ENCODE results near the gene PIGS. TPM values are rescaled to one million over a fixed set of nuclear protein-coding genes. Genes with fewer than 3 reads are reported as not detected.
A peak's percentile ranks its signal among the peaks of the same experiment; 100 is the strongest.

The PIGS gene
- total RNA-seq, 1 donor: 49.9 TPM

DNA sequence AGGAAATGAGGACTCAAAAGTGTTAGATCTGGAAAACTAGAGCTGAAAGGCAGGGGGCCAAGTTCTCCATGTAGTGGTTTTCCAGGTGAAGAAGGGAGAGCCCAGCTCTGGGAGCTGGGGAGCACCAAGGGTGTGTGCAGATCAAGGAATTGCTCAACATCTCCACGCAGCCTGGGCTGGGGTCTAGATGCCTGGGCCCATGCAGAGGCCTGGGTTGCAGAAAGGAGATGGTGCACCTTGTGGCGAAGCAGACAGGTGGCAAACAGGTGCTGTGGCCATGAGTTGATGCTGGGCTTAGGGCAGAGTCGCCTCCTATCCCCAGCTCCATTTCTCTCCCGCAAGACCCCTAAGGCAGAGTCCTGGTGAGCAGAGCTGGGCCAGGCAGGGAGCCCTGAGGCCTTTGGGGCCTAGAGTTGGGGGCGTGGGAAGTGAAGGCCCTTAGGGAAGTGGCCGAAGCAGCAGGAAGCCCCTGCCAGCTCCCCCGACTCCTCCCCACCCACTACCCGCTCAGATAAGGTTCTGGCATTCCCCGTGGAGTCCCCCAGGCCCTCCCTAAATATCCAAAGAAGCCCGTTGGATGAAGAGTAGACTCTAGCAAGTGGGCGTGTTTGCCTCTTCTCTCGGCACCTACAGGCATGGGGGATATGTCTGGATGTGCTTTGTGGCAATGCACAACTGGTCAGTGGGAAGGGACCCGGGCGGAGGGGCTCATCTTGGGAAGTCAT, 64.4 kb downstream of the PIGS start:
- Histone ChIP-seq H3K27me3 (ENCODE audit: insufficient read depth, low read length) (peaks cover 66% of the 10 kb centered on the region), H3K27ac (ENCODE audit: low read depth, low read length) (no peak overlapping the region), H4K20me1 (ENCODE audit: insufficient read depth, low read length) (no peaks in the 10 kb centered on the region), H2AFZ (ENCODE audit: low read length) (no peak overlapping the region), H3K36me3 (ENCODE audit: insufficient read depth, low read length) (no peaks in the 10 kb centered on the region), H3K4me3 (ENCODE audit: insufficient read depth, low read length) (no peak overlapping the region), H3K79me2 (ENCODE audit: insufficient read depth, low read length) (no peaks in the 10 kb centered on the region), H3K4me2 (ENCODE audit: insufficient read depth, low read length) (no peak overlapping the region), H3K9me3 (ENCODE audit: low read depth, low read length) (no peaks in the 10 kb centered on the region), H3K4me1 (ENCODE audit: insufficient read depth, low read length) (no peaks in the 10 kb centered on the region)
- peak; percentile 62 for DNase-seq (ENCODE audit: insufficient read length, low spot score, missing footprints)
- TF ChIP-seq, protein P1, sequence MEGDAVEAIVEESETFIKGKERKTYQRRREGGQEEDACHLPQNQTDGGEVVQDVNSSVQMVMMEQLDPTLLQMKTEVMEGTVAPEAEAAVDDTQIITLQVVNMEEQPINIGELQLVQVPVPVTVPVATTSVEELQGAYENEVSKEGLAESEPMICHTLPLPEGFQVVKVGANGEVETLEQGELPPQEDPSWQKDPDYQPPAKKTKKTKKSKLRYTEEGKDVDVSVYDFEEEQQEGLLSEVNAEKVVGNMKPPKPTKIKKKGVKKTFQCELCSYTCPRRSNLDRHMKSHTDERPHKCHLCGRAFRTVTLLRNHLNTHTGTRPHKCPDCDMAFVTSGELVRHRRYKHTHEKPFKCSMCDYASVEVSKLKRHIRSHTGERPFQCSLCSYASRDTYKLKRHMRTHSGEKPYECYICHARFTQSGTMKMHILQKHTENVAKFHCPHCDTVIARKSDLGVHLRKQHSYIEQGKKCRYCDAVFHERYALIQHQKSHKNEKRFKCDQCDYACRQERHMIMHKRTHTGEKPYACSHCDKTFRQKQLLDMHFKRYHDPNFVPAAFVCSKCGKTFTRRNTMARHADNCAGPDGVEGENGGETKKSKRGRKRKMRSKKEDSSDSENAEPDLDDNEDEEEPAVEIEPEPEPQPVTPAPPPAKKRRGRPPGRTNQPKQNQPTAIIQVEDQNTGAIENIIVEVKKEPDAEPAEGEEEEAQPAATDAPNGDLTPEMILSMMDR (IDR thresholded peaks at IDR 0.05; ENCODE audit: extremely low read depth, low read depth, low read length): no peak

DNA sequence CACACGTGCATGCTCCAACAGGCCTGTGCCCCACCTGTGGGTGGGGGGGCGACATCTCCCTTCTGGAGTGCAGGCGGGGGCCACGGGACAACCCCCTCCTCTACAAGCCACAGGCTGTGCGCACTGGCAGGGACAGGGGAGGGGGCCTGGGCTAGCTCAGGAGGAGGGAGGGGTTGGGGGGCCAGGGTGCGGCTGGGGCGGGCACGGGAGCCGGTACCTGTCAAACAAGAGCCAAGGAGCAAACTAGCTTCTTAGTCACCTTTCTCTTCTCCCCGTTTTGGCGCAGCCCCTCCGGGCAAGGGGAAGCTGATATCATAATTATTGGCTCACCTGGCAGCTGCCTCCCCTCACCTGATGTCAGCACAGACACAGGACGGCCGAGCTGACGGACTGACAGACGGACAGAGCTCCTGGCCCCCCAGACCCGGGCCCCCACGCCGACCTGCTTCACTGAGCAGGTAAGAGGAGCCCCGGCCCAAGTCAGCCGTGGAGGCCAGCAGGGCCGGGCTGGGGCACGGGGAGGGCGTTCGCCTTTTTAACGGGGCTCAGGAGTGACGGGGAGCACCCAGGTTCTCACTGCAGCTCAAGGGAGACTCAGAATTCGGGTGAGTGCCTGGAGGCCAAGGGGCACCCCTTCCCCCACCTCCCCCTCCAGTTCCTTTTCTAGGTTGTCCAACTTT, 65.2 kb downstream of the PIGS start, which contains the start of gene FOXN1:
Gene FOXN1 (plus strand): TSS at position 363 of the 680 bp plus-strand sequence. CDS start 17,622 bp downstream, outside the sequence.
- Histone ChIP-seq H3K36me3 (ENCODE audit: insufficient read depth, low read length) (no peaks in the 10 kb centered on the region), H2AFZ (ENCODE audit: low read length) (no peak within 1 kb of the TSS), H3K9me3 (ENCODE audit: low read depth, low read length) (no peaks in the 10 kb centered on the region), H4K20me1 (ENCODE audit: insufficient read depth, low read length) (no peaks in the 10 kb centered on the region), H3K4me1 (ENCODE audit: insufficient read depth, low read length) (no peaks in the 10 kb centered on the region), H3K27me3 (ENCODE audit: insufficient read depth, low read length) (peaks cover 67% of the 10 kb centered on the region), H3K79me2 (ENCODE audit: insufficient read depth, low read length) (no peaks in the 10 kb centered on the region), H3K27ac (ENCODE audit: low read depth, low read length) (no peak within 1 kb of the TSS), H3K4me3 (ENCODE audit: insufficient read depth, low read length) (no peak within 1 kb of the TSS), H3K4me2 (ENCODE audit: insufficient read depth, low read length) (no peak within 1 kb of the TSS)
- DNase-seq (ENCODE audit: insufficient read length, low spot score, missing footprints): peak; percentile 76
- TF ChIP-seq, protein P1 (IDR thresholded peaks at IDR 0.05; ENCODE audit: extremely low read depth, low read depth, low read length): no peak

DNA sequence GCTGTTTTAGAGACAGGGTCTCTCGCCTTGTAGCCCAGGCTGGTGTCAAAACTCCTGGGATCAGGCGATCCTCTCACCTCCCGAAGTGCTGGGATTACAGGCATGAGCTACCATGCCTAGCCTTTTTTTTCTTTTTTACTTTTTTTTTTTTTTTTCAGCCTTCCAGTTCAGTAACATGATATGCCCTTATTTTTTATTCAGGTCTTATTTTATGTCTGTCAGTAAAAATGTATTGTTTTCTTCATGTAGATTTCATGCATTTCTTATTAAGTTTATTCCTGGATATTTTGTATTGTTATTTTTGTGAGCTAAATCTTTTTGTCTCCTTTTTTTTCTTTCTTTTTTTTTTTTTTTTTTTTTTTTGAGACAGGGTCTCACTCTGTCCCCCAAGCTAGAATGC, 67.9 kb downstream of the PIGS start:
- H3K4me2 ChIP-seq (ENCODE audit: insufficient read depth, low read length): no peak overlapping the region
- no peaks in the 10 kb centered on the region for H3K79me2 ChIP-seq (ENCODE audit: insufficient read depth, low read length)
- H3K4me1 ChIP-seq (ENCODE audit: insufficient read depth, low read length): no peaks in the 10 kb centered on the region
- TF ChIP-seq, protein P1 (IDR thresholded peaks at IDR 0.05; ENCODE audit: extremely low read depth, low read depth, low read length): no peak
- peak; percentile 50 for DNase-seq (ENCODE audit: insufficient read length, low spot score, missing footprints)
- H2AFZ ChIP-seq (ENCODE audit: low read length): no peak overlapping the region
- H4K20me1 ChIP-seq (ENCODE audit: insufficient read depth, low read length): no peaks in the 10 kb centered on the region
- H3K9me3 ChIP-seq (ENCODE audit: low read depth, low read length): no peaks in the 10 kb centered on the region
- no peaks in the 10 kb centered on the region for H3K36me3 ChIP-seq (ENCODE audit: insufficient read depth, low read length)
- H3K27ac ChIP-seq (ENCODE audit: low read depth, low read length): no peak overlapping the region
- no peak overlapping the region for H3K4me3 ChIP-seq (ENCODE audit: insufficient read depth, low read length)
- peaks cover 52% of the 10 kb centered on the region for H3K27me3 ChIP-seq (ENCODE audit: insufficient read depth, low read length)

Other genes with a start within 250 kb of the PIGS start
- 59.4 and 59.8 TPM in 2 replicates for gene IFT20, start 236.1 kb downstream of the PIGS start, total RNA-seq
- 31.8 and 33.3 TPM in 2 replicates for gene TNFAIP1, start 235.8 kb downstream of the PIGS start, total RNA-seq
- gene POLDIP2, start 214.0 kb downstream of the PIGS start, total RNA-seq: 82.9 and 84.6 TPM in 2 replicates
- not detected in 2 replicates for gene SEBOX, start 206.3 kb downstream of the PIGS start, total RNA-seq
- gene VTN, start 201.2 kb downstream of the PIGS start, total RNA-seq: under 0.01 TPM in 1 of 2 replicates, not detected in the other
- 5.8 and 5.9 TPM in 2 replicates for gene SARM1, start 199.8 kb downstream of the PIGS start, total RNA-seq
- gene SLC46A1, start 165.3 kb downstream of the PIGS start, total RNA-seq: 6.8 and 8.0 TPM in 2 replicates
- gene SLC13A2, start 97.9 kb downstream of the PIGS start, total RNA-seq: not detected in 2 replicates
- not detected in 2 replicates for gene FOXN1, start 65.2 kb downstream of the PIGS start, total RNA-seq
- 23.2 and 25.0 TPM in 2 replicates for gene UNC119, start 18.9 kb downstream of the PIGS start, total RNA-seq
- 9.4 and 17.0 TPM in 2 replicates for gene ALDOC, start 5.4 kb upstream of the PIGS start, total RNA-seq
- gene SPAG5, start 27.5 kb upstream of the PIGS start, total RNA-seq: 4.3 and 6.2 TPM in 2 replicates
- gene RSKR, start 42.7 kb upstream of the PIGS start, total RNA-seq: 4.1 and 4.3 TPM in 2 replicates
- gene BLTP2, start 73.6 kb upstream of the PIGS start, total RNA-seq: 170 and 171 TPM in 2 replicates
- gene SDF2, start 90.4 kb upstream of the PIGS start, total RNA-seq: 37.4 and 40.9 TPM in 2 replicates
- gene SUPT6H, start 90.7 kb upstream of the PIGS start, total RNA-seq: 47.4 and 54.2 TPM in 2 replicates
- gene PROCA1, start 140.4 kb upstream of the PIGS start, total RNA-seq: 0.36 and 0.88 TPM in 2 replicates
- gene RAB34, start 146.3 kb upstream of the PIGS start, total RNA-seq: 176 and 186 TPM in 2 replicates
- gene RPL23A, start 148.5 kb upstream of the PIGS start, total RNA-seq: 428 and 494 TPM in 2 replicates
- gene TLCD1, start 154.7 kb upstream of the PIGS start, total RNA-seq: 3.2 and 4.0 TPM in 2 replicates
- 6.2 and 7.2 TPM in 2 replicates for gene NEK8, start 157.3 kb upstream of the PIGS start, total RNA-seq
- 36.8 and 47.0 TPM in 2 replicates for gene TRAF4, start 172.5 kb upstream of the PIGS start, total RNA-seq

Data from osteoblast (primary cell).